ENCODE data around the gene MARVELD3. TPM values are rescaled to one million over a fixed set of nuclear protein-coding genes. Genes with fewer than 3 reads are reported as not detected.
"Not testable (repeated sequence)": the region's sequence is repeated elsewhere in the genome, so short reads cannot be mapped to it uniquely, and the experiment has no call there.

MARVELD3 gene
- total RNA-seq, 2 donors from 2014 or later = 51.0 to 79.0 TPM

- intact Hi-C loops (cut with DNase I) = no loop called here
- TF ChIP-seq, protein P1, sequence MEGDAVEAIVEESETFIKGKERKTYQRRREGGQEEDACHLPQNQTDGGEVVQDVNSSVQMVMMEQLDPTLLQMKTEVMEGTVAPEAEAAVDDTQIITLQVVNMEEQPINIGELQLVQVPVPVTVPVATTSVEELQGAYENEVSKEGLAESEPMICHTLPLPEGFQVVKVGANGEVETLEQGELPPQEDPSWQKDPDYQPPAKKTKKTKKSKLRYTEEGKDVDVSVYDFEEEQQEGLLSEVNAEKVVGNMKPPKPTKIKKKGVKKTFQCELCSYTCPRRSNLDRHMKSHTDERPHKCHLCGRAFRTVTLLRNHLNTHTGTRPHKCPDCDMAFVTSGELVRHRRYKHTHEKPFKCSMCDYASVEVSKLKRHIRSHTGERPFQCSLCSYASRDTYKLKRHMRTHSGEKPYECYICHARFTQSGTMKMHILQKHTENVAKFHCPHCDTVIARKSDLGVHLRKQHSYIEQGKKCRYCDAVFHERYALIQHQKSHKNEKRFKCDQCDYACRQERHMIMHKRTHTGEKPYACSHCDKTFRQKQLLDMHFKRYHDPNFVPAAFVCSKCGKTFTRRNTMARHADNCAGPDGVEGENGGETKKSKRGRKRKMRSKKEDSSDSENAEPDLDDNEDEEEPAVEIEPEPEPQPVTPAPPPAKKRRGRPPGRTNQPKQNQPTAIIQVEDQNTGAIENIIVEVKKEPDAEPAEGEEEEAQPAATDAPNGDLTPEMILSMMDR (IDR thresholded peaks at IDR 0.05) = no peak
- no peaks in the 10 kb centered on the region for H3K4me1 ChIP-seq
- H3K27ac ChIP-seq = no peak overlapping the region
- no peaks in the 10 kb centered on the region for H3K9me3 ChIP-seq
- H3K9ac ChIP-seq (ENCODE audit: low read depth in 2 of 2, low read length in 2 of 2) = no peak overlapping the region
- H3K27me3 ChIP-seq = no peaks in the 10 kb centered on the region
- H3K4me3 ChIP-seq = no peak overlapping the region
- no peaks in the 10 kb centered on the region for H3K36me3 ChIP-seq
- DNase-seq = no peak
Observed at GRCh38 chr16:71590584-71590983, 35.4 kb upstream of the MARVELD3 start.

GRCh38 chr16:71591917-71592316, 34.1 kb upstream of the MARVELD3 start:
- intact Hi-C loops (cut with DNase I) = no loop called here
- Histone ChIP-seq H3K27me3 (no peaks in the 10 kb centered on the region), H3K9me3 (no peaks in the 10 kb centered on the region), H3K4me3 (no peak overlapping the region), H3K9ac (ENCODE audit: low read depth in 2 of 2, low read length in 2 of 2) (no peak overlapping the region), H3K27ac (no peak overlapping the region), H3K4me1 (no peaks in the 10 kb centered on the region), H3K36me3 (no peaks in the 10 kb centered on the region)
- TF ChIP-seq, protein P1 (IDR thresholded peaks at IDR 0.05) = no peak
- no peak for DNase-seq

DNA sequence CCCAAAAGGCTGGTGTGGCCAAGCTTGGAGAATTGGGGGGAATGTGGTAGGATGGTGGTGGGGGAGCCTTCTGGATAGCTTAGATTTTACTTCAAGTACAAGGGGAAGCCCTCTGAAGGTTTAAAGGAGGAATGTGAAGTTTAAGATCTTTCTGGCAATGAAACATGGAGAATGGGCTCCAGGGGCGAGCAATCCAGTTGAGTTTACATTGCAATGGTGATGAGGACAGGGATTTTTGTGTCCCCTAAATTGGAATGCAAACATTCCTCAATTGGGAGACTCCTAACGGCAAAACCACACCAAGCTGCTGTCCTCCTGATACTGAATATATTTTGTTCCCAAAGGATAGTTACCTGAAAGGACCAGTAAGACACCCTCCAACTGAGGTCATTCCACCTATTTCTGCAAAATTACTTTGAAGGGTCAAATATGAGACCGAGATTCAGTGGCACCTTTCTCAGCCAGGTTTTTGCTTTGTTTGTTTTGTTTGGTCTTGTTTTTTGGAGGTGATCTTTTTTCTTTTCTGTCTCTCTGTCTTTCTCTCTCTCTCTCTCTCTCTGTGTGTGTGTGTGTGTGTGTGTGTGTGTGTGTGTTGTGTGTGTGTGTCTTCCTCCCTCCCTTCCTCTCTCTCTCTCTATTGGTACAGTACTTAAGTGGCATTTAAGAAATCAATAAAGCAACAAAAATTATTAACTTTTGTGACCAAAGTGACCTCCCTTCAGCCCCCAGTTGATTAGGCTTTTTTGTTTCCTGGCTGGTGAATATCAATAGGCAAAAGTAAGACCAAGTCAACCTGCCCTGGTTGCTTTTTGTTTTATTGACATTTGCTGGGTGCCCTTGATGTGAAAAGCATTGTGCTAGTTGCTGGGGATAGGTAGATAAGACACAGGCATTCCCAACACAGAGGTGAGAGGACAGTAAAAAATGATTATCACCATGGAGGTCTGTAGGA, 32.7 kb upstream of the MARVELD3 start:
- Histone ChIP-seq H3K27ac (no peak overlapping the region), H3K4me1 (no peaks in the 10 kb centered on the region), H3K9ac (ENCODE audit: low read depth in 2 of 2, low read length in 2 of 2) (no peak overlapping the region), H3K9me3 (no peaks in the 10 kb centered on the region), H3K36me3 (no peaks in the 10 kb centered on the region), H3K27me3 (no peaks in the 10 kb centered on the region), H3K4me3 (no peak overlapping the region)
- intact Hi-C loops (cut with DNase I) = no loop called here
- DNase-seq = no peak
- TF ChIP-seq, protein P1 (IDR thresholded peaks at IDR 0.05) = no peak

DNA sequence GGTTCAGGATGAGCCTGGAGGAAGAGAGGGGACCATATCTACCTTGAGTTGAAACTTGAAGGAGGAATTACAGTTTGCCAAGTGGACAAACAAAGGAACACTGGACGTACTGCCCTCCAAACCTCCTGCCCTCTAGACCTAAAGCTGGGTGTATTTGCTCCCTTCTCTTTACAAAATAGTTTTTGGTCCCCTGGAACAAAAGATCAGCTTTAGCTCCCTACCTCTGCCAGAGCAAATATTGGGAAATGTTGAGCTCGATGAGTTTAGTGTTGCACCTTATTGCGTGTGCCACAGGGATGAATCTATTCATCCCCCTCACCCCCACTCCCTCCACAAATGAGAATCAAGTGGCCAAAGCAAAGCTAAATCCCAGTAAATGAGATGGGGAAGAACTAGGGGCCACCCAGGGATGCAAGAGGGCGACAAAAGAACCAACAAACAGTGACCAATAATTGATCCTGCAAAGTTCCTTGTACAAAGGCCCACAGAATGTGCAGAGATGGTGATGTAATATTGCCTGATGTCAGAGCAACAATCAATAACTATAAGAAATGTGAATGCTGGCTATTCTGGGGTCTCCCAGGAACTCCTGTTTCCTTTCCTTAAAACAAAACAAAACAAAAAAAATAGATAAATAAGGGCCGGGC, 31.9 kb upstream of the MARVELD3 start:
- H3K36me3 ChIP-seq = no peaks in the 10 kb centered on the region
- no peak overlapping the region for H3K9ac ChIP-seq (ENCODE audit: low read depth in 2 of 2, low read length in 2 of 2)
- no peaks in the 10 kb centered on the region for H3K4me1 ChIP-seq
- intact Hi-C loops (cut with DNase I) = no loop called here
- no peaks in the 10 kb centered on the region for H3K27me3 ChIP-seq
- DNase-seq = no peak
- TF ChIP-seq, protein P1 (IDR thresholded peaks at IDR 0.05) = no peak
- H3K4me3 ChIP-seq = no peak overlapping the region
- no peaks in the 10 kb centered on the region for H3K9me3 ChIP-seq
- H3K27ac ChIP-seq = no peak overlapping the region

DNA sequence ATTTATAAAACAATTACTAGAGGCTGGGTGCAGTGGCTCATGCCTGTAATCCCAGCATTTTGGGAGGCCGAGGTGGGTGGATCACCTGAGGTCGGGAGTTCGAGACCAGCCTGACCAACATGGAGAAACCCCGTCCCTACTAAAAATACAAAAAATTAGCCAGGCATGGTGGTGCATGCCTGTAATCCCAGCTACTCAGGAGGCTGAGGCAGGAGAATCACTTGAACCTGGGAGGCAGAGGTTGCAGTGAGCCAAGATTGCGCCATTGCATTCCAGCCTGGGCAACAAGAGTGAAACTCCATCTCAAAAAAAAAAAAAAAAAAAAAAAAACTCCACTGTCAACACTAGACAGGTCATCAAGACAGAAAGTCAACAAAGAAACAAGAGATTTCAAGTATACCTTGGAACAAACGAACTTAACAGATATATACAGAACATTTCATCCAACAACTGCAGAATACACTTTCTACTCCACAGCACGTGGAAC, 30.6 kb upstream of the MARVELD3 start:
- H3K27me3 ChIP-seq; H3K36me3 ChIP-seq; DNase-seq; H3K27ac ChIP-seq; H3K4me1 ChIP-seq; intact Hi-C loops (cut with DNase I); H3K9ac ChIP-seq (ENCODE audit: low read depth in 2 of 2, low read length in 2 of 2); H3K4me3 ChIP-seq; H3K9me3 ChIP-seq: not testable (repeated sequence)

- DNase-seq; H3K27me3 ChIP-seq; H3K9me3 ChIP-seq; H3K4me3 ChIP-seq; H3K27ac ChIP-seq; intact Hi-C loops (cut with DNase I); H3K9ac ChIP-seq (ENCODE audit: low read depth in 2 of 2, low read length in 2 of 2); H3K36me3 ChIP-seq; H3K4me1 ChIP-seq: not testable (repeated sequence)
Observed at GRCh38 chr16:71598426-71598825, 27.6 kb upstream of the MARVELD3 start.
